GM12878 (cell line): ENCODE data around the gene MAVS. TPM values are rescaled to one million over a fixed set of nuclear protein-coding genes. Genes with fewer than 3 reads are reported as not detected.

ENCODE experiments used
- ATAC-seq: fragments of 200-7000 bp; cut with Tn5 transposase; 3 replicates; pipeline ENCODE4 v1.9.1; 2020; ENCODE audit warnings: mild to moderate bottlenecking, moderate library complexity
- BruUV-seq: library from RNA; stranded (reverse); fragments of 400-500 nt; replicated peaks from 2 replicates; lab custom pipeline; 2021; lab: Mats Ljungman, UMichigan
- CTCF ChIA-PET: fragments of 300-600 bp; sonication (Branson Sonifier 250); formaldehyde crosslinking; extraction: SDS; loops from one replicate; lab custom pipeline; 2021; ENCODE audit warnings: inconsistent platforms; lab: Yijun Ruan, JAX
- POLR2A ChIA-PET: fragments of 350-600 bp; formaldehyde crosslinking; extraction: SDS; loops from one replicate; lab custom pipeline; 2021; ENCODE audit warnings: inconsistent platforms; lab: Charles Lee
- RAD21 ChIA-PET: fragments of 300-600 bp; sonication (Branson Sonifier 250); formaldehyde crosslinking; loops from one replicate; lab custom pipeline; 2023; ENCODE audit warnings: antibody characterized with exemption; ENCODE audit not compliant: unreplicated experiment; lab: Charles Lee
- SMC1A ChIA-PET: fragments of 300-600 bp; sonication (Branson Sonifier 250); formaldehyde crosslinking; loops from one replicate; lab custom pipeline; 2023; ENCODE audit not compliant: unreplicated experiment, uncharacterized antibody; lab: Charles Lee
- DNase-seq: peaks from one replicate; pipeline ENCODE4 v3.0.0-alpha.2; 2011; ENCODE audit warnings: low read depth, low spot score
- FAIRE-seq: peaks from 3 replicates; lab custom pipeline; 2011; peaks lifted over from hg19 to GRCh38; lab: Jason Lieb, UNC
- H2AFZ ChIP-seq: 2 replicates; pipeline ENCODE4 v1.6.0; 2011; ENCODE audit warnings: low read depth, low read length, control low read depth; ENCODE audit not compliant: control insufficient read depth
- H3K27ac ChIP-seq: 2 replicates; pipeline ENCODE4 v1.5.1; 2011; ENCODE audit warnings: control low read depth; ENCODE audit not compliant: control insufficient read depth, insufficient read depth
- H3K27me3 ChIP-seq, 2 experiments: replicated peaks in 1 of 2; 2 replicates each; pipeline versions ENCODE4 v1.6.0 to v1.6.1; 2011; ENCODE audit warnings: low read length in 1 of 2; ENCODE audit not compliant: control insufficient read depth in 2 of 2, insufficient read depth in 2 of 2
- H3K36me3 ChIP-seq, 2 experiments: 2 replicates each; pipeline ENCODE4 v1.5.1; 2011; ENCODE audit warnings: low read length in 1 of 2; ENCODE audit not compliant: control insufficient read depth in 2 of 2, insufficient read depth in 2 of 2
- H3K4me1 ChIP-seq: 2 replicates; pipeline ENCODE4 v1.6.1; 2011; ENCODE audit warnings: mild to moderate bottlenecking, low read length, moderate library complexity, mixed read lengths; ENCODE audit not compliant: control insufficient read depth, insufficient read depth
- H3K4me2 ChIP-seq: 2 replicates; pipeline ENCODE4 v1.6.0; 2011; ENCODE audit warnings: control low read depth; ENCODE audit not compliant: control insufficient read depth, insufficient read depth
- H3K4me3 ChIP-seq: fragments of 200-600 bp; sonication (generic); 2 replicates; pipeline ENCODE4 v1.5.1; 2016
- H3K79me2 ChIP-seq: 2 replicates; pipeline ENCODE4 v1.6.0; 2011; ENCODE audit warnings: low read length; ENCODE audit not compliant: control insufficient read depth, insufficient read depth
- H3K9ac ChIP-seq: 2 replicates; pipeline ENCODE4 v1.8.0; 2011; ENCODE audit warnings: low read length, control low read depth, mixed read lengths; ENCODE audit not compliant: control insufficient read depth, insufficient read depth
- H3K9me3 ChIP-seq: replicated peaks from 3 replicates; pipeline ENCODE4 v1.5.1; 2011; ENCODE audit warnings: mild to moderate bottlenecking, low read length; ENCODE audit not compliant: control insufficient read depth, insufficient read depth
- H4K20me1 ChIP-seq: 2 replicates; pipeline ENCODE4 v1.6.0; 2011; ENCODE audit not compliant: control insufficient read depth, insufficient read depth
- CHD2 ChIP-seq: IDR thresholded peaks from 2 replicates; pipeline ENCODE4 v1.6.1; 2011; ENCODE audit warnings: low read depth, low read length, improper control_type of control experiment, borderline replicate concordance
- MAX ChIP-seq: IDR thresholded peaks from 2 replicates; pipeline ENCODE4 v1.6.1; 2012; ENCODE audit warnings: low read depth, low read length, improper control_type of control experiment
- MEF2A ChIP-seq: IDR thresholded peaks from 2 replicates; pipeline ENCODE4 v1.6.1; 2011; ENCODE audit warnings: low read depth, mild to moderate bottlenecking, low read length, moderate library complexity; ENCODE audit not compliant: insufficient read depth
- PML ChIP-seq: IDR thresholded peaks from 2 replicates; pipeline ENCODE4 v1.6.1; 2012; ENCODE audit warnings: low read length, inconsistent platforms
- POLR2A ChIP-seq: IDR thresholded peaks from 2 replicates; pipeline ENCODE4 v1.6.1; 2011; ENCODE audit warnings: low read depth, mild to moderate bottlenecking, low read length
- POLR2AphosphoS2 ChIP-seq: IDR thresholded peaks from 2 replicates; pipeline ENCODE4 v1.6.1; 2011; ENCODE audit warnings: low read depth, mild to moderate bottlenecking, low read length, improper control_type of control experiment, moderate library complexity
- POLR2AphosphoS5 ChIP-seq: IDR thresholded peaks from 2 replicates; pipeline ENCODE4 v1.6.1; 2011; ENCODE audit warnings: mild to moderate bottlenecking, low read length, inconsistent platforms
- RUNX3 ChIP-seq: IDR thresholded peaks from 2 replicates; pipeline ENCODE4 v1.6.1; 2012; ENCODE audit warnings: low read length, inconsistent platforms
- WGBS: methylation state at CpG from one replicate; pipeline ENCODE4 v1.1.6; 2016; ENCODE audit warnings: low lambda C conversion rate; ENCODE audit not compliant: insufficient replicate concordance, insufficient coverage; ENCODE audit errors: missing lambda C conversion rate; 5-methylcytosine and 5-hydroxymethylcytosine counted together
- in situ Hi-C: fragments of 300-500 bp; cut with MboI; formaldehyde crosslinking; loops from 9 replicates; pipeline ENCODE4 v1.14.3; 2018; ENCODE audit warnings: mixed read lengths
- intact Hi-C: fragments of 100-400 bp; cut with micrococcal nuclease; formaldehyde crosslinking; loops from one replicate; pipeline ENCODE4 v1.14.2; 2022; ENCODE audit not compliant: unreplicated experiment
- polyA plus RNA-seq, 11 experiments: library from polyadenylated mRNA; depleted of rRNA in 4 of 11; unstranded in 6 of 11; stranded (reverse) in 5 of 11; fragments of >200 nt; fragmentation: Nextera tagmentation in 4 of 11; fragmentation: Illumina TruSeq in 1 of 11; extraction: Ambion mirVana in 4 of 11; extraction: Trizol in 1 of 11; gene quantifications; 1 replicate in 1 of 11; 2 replicates in 10 of 11; pipeline versions ENCODE4 v1.2.1 to v1.2.3, GENCODE V29; 2011 to 2016; ENCODE audit warnings: inconsistent platforms in 2 of 11, missing spikeins in 2 of 11, low read depth in 1 of 11
- total RNA-seq, 4 experiments: library from RNA; depleted of rRNA in 3 of 4; stranded (reverse); fragments of >200 nt in 3 of 4; fragmentation: Illumina TruSeq in 1 of 4; extraction: Trizol in 1 of 4; gene quantifications; 2 replicates each; pipeline versions ENCODE4 v1.2.1 to v1.2.3, GENCODE V29; 2013 to 2021

The MAVS gene
- total and polyA plus RNA-seq, 10 of the 15 experiments (the other 5 are each of a cell fraction or from before 2014, with no cell fraction given): 1.6 to 25.2 (median 12.6) TPM

DNA sequence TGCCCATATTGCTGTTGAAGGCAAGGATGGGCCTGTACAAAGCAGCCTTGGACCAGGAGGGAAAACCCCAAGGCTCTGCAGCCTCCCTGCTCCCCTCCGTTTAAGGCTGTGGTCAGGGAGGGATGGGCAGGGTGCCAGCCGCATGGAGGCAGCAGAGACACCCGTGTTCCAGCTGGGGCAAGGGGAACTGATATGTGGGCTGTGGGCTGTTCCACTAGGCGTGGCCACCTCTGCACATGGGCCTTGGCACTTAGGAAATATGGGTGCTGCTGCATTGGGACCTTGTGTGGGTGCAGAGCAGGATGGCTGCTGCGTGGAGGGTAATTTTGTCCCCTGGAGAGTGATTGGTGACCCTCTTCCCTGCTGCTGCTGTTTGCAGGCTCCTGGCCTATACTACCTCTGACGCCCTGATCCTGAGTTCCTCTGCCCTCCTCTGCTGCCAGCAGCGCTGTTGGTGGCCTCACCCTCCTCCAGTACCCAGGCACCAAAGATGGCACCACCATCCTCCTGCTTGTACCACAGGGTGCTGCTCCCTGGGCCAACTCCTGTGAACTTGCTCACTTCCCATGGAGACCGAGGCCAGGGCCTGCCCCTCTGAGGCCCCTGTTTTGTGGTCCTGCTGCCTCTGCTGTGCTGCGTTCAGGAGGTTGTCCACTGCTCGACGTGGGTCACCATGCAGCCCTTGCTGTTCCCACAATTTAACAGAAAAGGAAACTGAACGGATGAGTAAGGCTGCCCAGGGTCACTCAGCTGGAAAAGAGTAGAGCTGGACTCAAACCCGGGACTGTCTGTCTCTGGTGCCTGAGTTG lies 77.9 kb downstream of the MAVS start:
- H3K36me3 ChIP-seq: peaks cover 26 to 27% of the 10 kb centered on the region in 2 experiments
- no TSS peak for BruUV-seq
- H3K4me2 ChIP-seq: no peak overlapping the region

DNA sequence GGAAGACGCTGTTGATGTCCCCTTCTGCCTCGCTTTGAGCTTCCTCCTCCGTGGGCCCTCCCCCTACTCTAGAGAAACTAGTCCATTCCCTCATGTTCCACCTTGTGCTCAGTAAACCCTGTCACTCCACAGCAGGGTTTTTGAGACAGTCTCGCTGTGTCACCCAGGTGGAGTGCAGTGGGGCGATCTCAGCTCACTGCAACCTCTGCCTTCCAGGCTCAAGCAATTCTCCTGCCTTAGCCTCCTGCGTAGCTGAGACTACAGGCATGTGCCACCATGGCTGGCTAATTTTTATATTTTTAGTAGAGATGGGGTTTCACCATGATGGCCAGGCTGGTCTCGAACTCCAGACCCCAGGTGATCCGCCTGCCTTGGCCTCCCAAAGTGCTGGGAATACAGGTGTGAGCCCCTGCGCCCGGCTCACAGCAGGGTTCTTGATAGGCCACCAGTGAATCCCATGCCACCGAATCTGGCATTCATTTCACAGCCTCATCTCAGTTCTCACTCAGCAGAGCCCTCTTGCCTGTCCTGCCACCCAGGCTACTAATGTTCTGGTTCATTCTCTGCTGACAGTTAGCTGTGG lies 78.6 kb downstream of the MAVS start:
- Histone ChIP-seq H3K79me2 (no peaks in the 10 kb centered on the region; the same call in 1 of the 2 replicates), H3K4me3 (no peak overlapping the region), H3K9me3 (no peaks in the 10 kb centered on the region), H3K4me2 (no peak overlapping the region), H3K27ac (no peak overlapping the region), H2AFZ (no peak overlapping the region), H3K4me1 (no peaks in the 10 kb centered on the region), H3K9ac (no peak overlapping the region), H3K27me3 (no peaks in the 10 kb centered on the region), H4K20me1 (peaks cover 3% of the 10 kb centered on the region; the same call in 1 of the 2 replicates), H3K36me3 (peaks cover 26 to 27% of the 10 kb centered on the region in 2 experiments)
- in situ Hi-C loops (no loop called here), intact Hi-C loops (no loop called here)
- no TSS peak for BruUV-seq
- DNase-seq (no peak), ATAC-seq (no peak), FAIRE-seq (no peak)
- SMC1A ChIA-PET: no interaction called here
- RAD21 ChIA-PET: no interaction called here
- TF ChIP-seq CHD2 (no peak), PML (0 out of 2 replicates have a peak, but pooled peaks have one; percentile 13), RUNX3 (no peak), MAX (no peak)
- WGBS: 93% methylated on average over 11 of the region's 11 CpGs
- CTCF ChIA-PET: no interaction called here
- POLR2A ChIA-PET: interaction anchor here (0.5 kb wide), 1 partner anchor 33 kb away, joined by 4 read pairs; no protein-coding TSS in a partner anchor

More for the DNA sequence above, 77.9 kb downstream of the MAVS start:
- Histone ChIP-seq H3K79me2 (peaks cover under 1% of the 10 kb centered on the region; the same call in 1 of the 2 replicates), H3K4me1 (no peaks in the 10 kb centered on the region), H2AFZ (no peak overlapping the region), H3K9ac (no peak overlapping the region), H4K20me1 (peaks cover 3% of the 10 kb centered on the region; the same call in 1 of the 2 replicates), H3K27ac (no peak overlapping the region), H3K27me3 (no peaks in the 10 kb centered on the region), H3K9me3 (no peaks in the 10 kb centered on the region), H3K4me3 (no peak overlapping the region)
- ATAC-seq (peak; percentile 8), FAIRE-seq (no peak), DNase-seq (no peak)
- in situ Hi-C loops: no loop called here
- intact Hi-C loops: no loop called here
- no peak for TF ChIP-seq MEF2A
- peak; percentile 57; the same call in 1 of the 2 replicates for TF ChIP-seq POLR2A
- peak; percentile 69 for TF ChIP-seq POLR2AphosphoS5
- peak; percentile 45; the same call in 1 of the 2 replicates for TF ChIP-seq POLR2AphosphoS2
- RAD21 ChIA-PET: no interaction called here
- POLR2A ChIA-PET: interaction anchor here (0.5 kb wide), 1 partner anchor 32 kb away, joined by 4 read pairs; no protein-coding TSS in a partner anchor
- SMC1A ChIA-PET: interaction anchor here (0.6 kb wide), 1 partner anchor 148 kb away, joined by 3 read pairs; no protein-coding TSS in a partner anchor
- WGBS: 56% methylated on average over 13 of the region's 13 CpGs
- CTCF ChIA-PET: no interaction called here
